Activated CD8-positive, alpha-beta memory T cell treated with anti-CD3 and anti-CD28 coated beads for 4 hours (primary cell): ENCODE results near the gene PLEKHD1.

Experiments
- DNase-seq, 2 donors: peaks; one replicate each; pipeline ENCODE4 v3.0.0-alpha.2; 2020; ENCODE audit warnings: low read depth in 2 of 2

Gene PLEKHD1

GRCh38 chr14:69518289-69519101, 34.0 kb downstream of the PLEKHD1 start:
- no peak for DNase-seq

GRCh38 chr14:69519204-69520100, 34.9 kb downstream of the PLEKHD1 start:
- DNase-seq: no peak

GRCh38 chr14:69522026-69522425, 37.5 kb downstream of the PLEKHD1 start:
- no peak for DNase-seq

GRCh38 chr14:69525896-69526295, 41.4 kb downstream of the PLEKHD1 start:
- no peak for DNase-seq

GRCh38 chr14:69527635-69528034, 43.1 kb downstream of the PLEKHD1 start:
- DNase-seq: no peak

GRCh38 chr14:69528143-69528542, 43.6 kb downstream of the PLEKHD1 start:
- DNase-seq: no peak

- no peak for DNase-seq
These were observed 44.4 kb downstream of the PLEKHD1 start for GRCh38 chr14:69528930-69529329.

GRCh38 chr14:69529563-69529962, 45.0 kb downstream of the PLEKHD1 start:
- DNase-seq: no peak

GRCh38 chr14:69530095-69530494, 45.6 kb downstream of the PLEKHD1 start:
- no peak for DNase-seq

- DNase-seq: no peak
These were observed 46.6 kb downstream of the PLEKHD1 start for GRCh38 chr14:69531135-69531534.

- no peak for DNase-seq
These were observed 48.2 kb downstream of the PLEKHD1 start for GRCh38 chr14:69532561-69533340.

GRCh38 chr14:69535230-69535848, 50.8 kb downstream of the PLEKHD1 start:
- no peak for DNase-seq

GRCh38 chr14:69536971-69537370, 52.4 kb downstream of the PLEKHD1 start:
- DNase-seq: no peak

- DNase-seq: no peak
These were observed 53.4 kb downstream of the PLEKHD1 start for GRCh38 chr14:69537900-69538299.

GRCh38 chr14:69538766-69539165, 54.2 kb downstream of the PLEKHD1 start:
- no peak for DNase-seq

GRCh38 chr14:69539631-69540410, 55.3 kb downstream of the PLEKHD1 start:
- no peak for DNase-seq

GRCh38 chr14:69540654-69541335, 56.3 kb downstream of the PLEKHD1 start:
- no peak for DNase-seq

- DNase-seq: no peak
These were observed 57.8 kb downstream of the PLEKHD1 start for GRCh38 chr14:69542311-69542710.

GRCh38 chr14:69543341-69544115, 59.0 kb downstream of the PLEKHD1 start:
- DNase-seq: no peak
